GM19328 (cell line): ENCODE data around the gene NHLRC4.

Experiments
- ATAC-seq: cut with Tn5 transposase; IDR thresholded peaks from one replicate; pipeline ENCODE4 v1.9.1; 2021; ENCODE audit warnings: mild to moderate bottlenecking, moderate library complexity; ENCODE audit not compliant: unreplicated experiment

Gene NHLRC4

GRCh38 chr16:566475-567372 is at the start of gene NHLRC4:
Gene NHLRC4, plus strand, starts transcription at chr16:567005. Its CDS starts 1,043 bp downstream, at chr16:568048.
- no peak for ATAC-seq

GRCh38 chr16:518858-519257 is 47.9 kb upstream of the NHLRC4 start:
- no peak for ATAC-seq

GRCh38 chr16:519425-519824 is 47.4 kb upstream of the NHLRC4 start:
- no peak for ATAC-seq

- no peak for ATAC-seq
Measured at GRCh38 chr16:519841-520687, 46.7 kb upstream of the NHLRC4 start.

GRCh38 chr16:520847-521246 is 46.0 kb upstream of the NHLRC4 start:
- no peak for ATAC-seq

- ATAC-seq = no peak
Measured at GRCh38 chr16:521381-522210, 45.2 kb upstream of the NHLRC4 start.

GRCh38 chr16:522320-523096 is 44.3 kb upstream of the NHLRC4 start:
- ATAC-seq = no peak

GRCh38 chr16:523097-523741 is 43.6 kb upstream of the NHLRC4 start:
- ATAC-seq = no peak

GRCh38 chr16:524274-525040 is 42.3 kb upstream of the NHLRC4 start:
- no peak for ATAC-seq

- no peak for ATAC-seq
Measured at GRCh38 chr16:525123-525519, 41.7 kb upstream of the NHLRC4 start.

- no peak for ATAC-seq
Measured at GRCh38 chr16:525520-526180, 41.2 kb upstream of the NHLRC4 start.

- no peak for ATAC-seq
Measured at GRCh38 chr16:526181-527014, 40.4 kb upstream of the NHLRC4 start.

- ATAC-seq = peak; percentile 67
Measured at GRCh38 chr16:527015-527903, 39.5 kb upstream of the NHLRC4 start, which contains the start of gene CAPN15. Gene CAPN15, plus strand, starts transcription at chr16:527712. Its CDS starts 19,127 bp downstream, at chr16:546839.

- ATAC-seq = no peak
Measured at GRCh38 chr16:528111-529011, 38.4 kb upstream of the NHLRC4 start.

GRCh38 chr16:529012-529575 is 37.7 kb upstream of the NHLRC4 start:
- no peak for ATAC-seq
